Measurements from ENCODE around the gene MYL5.

DNA sequence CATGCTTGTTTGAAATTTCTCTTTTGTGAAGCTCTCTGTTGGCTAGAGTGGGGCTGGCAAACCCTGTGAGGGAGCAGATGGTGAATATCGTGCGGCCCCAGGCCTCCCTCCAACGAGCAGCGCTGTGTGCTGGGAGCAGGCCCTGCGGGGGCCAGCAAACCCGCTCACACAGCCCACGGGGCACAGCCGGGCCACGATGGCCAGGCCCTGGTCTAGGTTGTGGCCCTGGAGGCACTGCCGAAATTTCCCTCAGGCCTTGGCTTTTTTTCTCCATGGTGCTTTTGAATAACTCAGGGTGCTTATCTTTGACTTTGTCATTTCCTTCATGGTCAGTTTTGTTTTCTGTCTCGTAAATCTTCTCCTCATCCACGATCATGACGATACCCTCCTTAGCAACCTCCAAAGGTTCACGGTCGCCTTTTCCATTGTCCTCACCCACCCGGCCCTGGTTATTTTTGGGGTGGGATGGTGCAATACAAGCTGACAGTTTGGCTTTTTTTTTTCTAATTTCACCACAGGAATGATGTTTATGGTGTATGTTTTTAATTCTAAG is 52.0 kb downstream of the MYL5 start:
- TF ChIP-seq CTCF (IDR thresholded peaks at IDR 0.05; ENCODE audit: low read length) (no peak), EZH2 (IDR thresholded peaks at IDR 0.05; ENCODE audit: borderline replicate concordance, low read length) (no peak)
